GM18951 (cell line): ENCODE data around the gene PLEKHB2.
"Not testable (repeated sequence)": the region's sequence is repeated elsewhere in the genome, so short reads cannot be mapped to it uniquely, and the experiment has no call there.

Source experiments
- POLR2A ChIP-seq: IDR thresholded peaks from 4 replicates; pipeline ENCODE4 v1.6.1; 2011; ENCODE audit warnings: mild to moderate bottlenecking; ENCODE audit not compliant: insufficient read length, insufficient read depth; ENCODE audit errors: extremely low read depth
- in situ Hi-C: fragments of 300-500 bp; cut with MboI; formaldehyde crosslinking; loops from one replicate; pipeline ENCODE4 v1.12.0; 2022; ENCODE audit warnings: low sequenced_read_pairs, mixed read lengths, inconsistent platforms; ENCODE audit not compliant: unreplicated experiment

Gene PLEKHB2

DNA sequence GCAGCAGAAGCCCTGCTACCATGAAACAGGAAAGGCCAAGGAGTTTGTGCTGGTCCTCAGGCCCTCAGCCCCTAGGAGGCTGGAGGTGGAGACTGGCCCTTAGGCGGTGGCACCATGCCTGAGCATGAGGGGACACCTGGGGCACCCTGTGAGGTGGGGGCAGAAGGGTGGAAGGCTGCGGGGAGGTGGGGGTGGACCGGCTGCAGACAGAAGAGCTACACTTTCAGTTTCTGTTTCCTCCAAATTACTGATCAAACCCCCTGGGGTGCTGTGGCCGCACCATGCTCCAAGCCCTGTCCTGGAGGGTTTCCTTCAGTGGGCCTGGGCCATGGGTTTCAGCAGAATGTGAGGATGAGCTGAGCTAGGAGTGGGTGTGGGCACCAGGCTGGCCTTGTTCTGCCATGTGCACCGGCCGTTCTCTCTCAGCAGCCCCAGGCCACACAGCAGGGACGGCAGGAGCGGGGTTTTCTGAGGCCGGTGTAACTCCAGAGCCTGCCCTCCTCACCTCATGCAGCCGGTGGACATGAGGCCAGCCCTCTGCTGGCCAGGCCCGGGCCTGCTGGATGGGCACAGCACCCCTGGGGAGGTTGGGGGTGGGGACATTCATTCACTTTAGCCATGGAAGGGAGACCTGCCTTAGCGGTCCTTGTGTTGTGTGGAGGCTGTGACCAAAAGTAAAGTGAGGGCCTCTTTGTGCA, 51.5 kb downstream of the PLEKHB2 start:
- TF ChIP-seq POLR2A, result no peak
- in situ Hi-C loops, result loop anchor here (25.0 kb wide), 2 partner anchors 156 to 506 kb away; no protein-coding TSS in a partner anchor

DNA sequence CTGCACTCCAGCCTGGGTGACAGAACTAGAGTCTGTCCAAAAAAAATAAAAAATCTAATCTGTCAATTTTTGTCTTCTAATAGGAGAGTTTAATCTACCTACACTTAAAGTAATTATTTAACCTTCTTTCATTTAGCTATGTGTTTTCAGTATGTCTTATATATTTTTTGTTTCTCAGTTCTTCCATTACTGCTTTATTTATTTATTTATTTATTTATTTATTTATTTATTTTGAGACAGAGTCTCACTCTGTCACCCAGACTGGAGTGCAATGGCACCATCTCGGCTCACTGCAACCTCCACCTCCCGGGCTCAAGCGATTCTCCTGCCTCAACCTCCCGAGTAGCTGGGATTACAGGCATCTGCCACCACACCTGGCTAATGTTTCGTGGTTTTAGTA, 60.4 kb downstream of the PLEKHB2 start:
- in situ Hi-C loops, result loop anchor here (25.0 kb wide), 2 partner anchors 147 to 497 kb away; no protein-coding TSS in a partner anchor

DNA sequence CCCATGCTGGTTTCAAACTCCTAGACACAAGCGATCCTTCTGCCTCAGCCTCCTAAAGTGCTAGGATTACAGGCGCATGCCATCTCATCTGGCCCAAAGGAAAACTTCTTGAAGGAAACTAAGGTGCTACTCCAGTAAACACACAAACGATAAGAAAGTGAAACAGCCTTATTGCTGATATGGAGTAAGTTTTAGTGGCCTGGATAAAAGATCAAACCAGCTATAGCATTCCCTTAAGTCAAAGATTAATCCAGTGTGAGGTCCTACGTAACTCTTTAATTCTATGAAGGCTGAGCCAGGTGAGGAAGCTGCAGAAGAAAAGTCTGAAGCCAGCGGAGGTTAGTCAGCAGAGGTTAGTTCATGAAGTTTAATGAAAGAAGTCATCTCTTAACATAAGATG, 63.4 kb downstream of the PLEKHB2 start:
- TF ChIP-seq POLR2A, result no peak
- in situ Hi-C loops, result loop anchor here (25.0 kb wide), 2 partner anchors 144 to 494 kb away; no protein-coding TSS in a partner anchor

DNA sequence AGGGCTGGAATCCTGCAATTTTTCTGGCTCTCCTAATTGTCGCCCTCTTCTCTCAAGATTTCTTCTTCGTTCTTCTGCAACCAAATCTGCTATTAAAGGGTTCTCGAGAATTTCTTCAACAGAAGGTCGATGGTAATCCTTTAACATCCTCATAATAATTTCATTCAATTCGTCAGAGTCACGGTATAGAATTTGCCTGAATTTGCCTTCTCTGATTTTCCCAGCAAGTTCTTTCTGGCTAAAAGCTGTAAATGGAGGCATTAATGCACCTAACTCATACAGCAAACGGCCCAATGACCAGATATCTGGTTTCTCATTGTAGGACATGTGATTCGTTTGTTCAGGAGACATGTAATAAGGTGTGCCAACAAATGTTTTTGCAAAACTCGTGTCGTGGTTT, 72.9 kb downstream of the PLEKHB2 start:
- in situ Hi-C loops, result not testable (repeated sequence)

DNA sequence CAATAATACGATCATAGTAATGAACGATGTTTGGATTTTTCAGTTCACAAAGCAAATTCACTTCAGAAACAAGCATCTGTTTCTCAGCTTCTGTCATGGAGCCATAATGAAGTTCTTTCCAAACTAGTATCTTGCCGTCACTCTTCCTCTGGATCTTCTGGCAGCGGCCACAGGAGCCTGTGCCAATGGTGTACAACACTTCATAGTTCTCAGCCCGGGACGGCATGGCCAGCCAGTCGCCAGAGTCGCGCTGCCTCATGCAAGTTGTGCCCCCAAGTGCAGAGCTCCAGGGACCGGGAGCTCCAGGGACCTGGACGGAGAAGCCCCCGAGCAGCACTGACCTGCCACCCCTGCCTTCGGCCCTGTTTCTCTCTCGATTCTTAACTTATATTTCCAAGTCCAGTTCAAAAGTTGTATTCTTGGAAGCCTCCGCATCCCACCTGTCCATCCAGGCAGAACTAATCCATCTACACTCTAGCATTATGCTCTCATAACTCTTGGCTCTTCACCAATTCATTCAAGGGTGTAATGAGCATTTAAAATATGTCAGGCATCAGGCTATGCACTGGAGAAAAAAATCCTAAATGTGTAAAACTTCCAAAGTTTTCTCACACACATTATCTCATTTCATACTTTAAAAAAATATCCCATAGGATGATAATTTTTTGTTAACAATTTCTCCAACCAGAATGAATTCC, 73.7 kb downstream of the PLEKHB2 start:
- in situ Hi-C loops, result not testable (repeated sequence)

DNA sequence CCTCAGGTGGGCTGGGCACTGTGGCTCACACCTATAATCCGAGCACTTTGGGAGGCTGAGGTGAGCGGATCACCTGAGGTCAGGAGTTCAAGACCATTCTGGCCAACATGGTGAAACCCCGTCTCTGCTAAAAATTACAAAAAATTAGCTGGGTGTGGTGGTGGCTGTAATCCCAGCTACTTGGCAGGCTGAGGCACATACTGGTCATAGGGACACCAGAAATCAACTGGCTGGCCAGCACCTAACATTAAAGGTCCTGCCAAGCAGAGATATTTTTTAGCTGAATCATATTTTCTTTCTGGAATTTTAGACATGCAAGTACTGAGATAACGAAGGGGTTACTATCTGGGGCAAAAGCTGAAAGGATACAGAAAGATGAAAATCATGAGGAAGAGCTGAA, 76.3 kb downstream of the PLEKHB2 start:
- in situ Hi-C loops, result not testable (repeated sequence)

DNA sequence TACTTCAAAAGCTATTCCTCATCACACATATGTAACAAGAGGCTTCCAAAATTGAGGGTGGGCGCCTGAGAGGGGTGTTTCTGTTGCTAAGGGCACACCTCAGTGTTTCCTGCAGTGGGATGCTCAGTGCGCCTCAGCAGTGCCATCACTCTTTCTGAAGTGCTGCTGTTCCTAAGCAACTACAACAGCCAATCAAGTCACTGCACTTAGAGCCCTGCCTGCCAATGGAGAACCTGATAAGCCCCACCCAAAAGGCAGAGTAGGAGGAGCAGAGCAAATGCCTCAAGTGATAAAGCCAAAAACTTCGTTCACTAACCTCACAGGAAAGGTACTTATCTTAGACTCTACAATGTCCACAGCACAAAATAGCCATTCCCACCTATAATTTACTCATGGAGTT, 88.3 kb downstream of the PLEKHB2 start:
- in situ Hi-C loops, result not testable (repeated sequence)

DNA sequence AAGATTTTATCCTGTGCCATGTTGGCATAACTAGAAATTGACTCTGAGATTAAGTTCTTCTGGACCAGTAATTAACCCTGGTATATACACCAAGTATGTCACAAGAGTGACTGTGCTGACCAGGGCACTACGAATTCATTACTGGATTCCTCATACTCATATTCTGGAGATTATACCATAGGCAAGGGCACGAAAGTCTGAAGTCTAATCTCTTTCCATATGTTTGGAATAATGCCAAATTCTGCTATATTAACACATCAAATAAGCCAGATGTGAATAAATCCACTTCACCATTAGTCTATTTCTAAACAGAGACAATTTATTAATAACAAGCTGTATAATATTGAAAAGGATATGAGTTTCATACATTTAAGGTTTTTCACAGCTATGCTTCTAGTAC, 91.0 kb downstream of the PLEKHB2 start:
- in situ Hi-C loops, result not testable (repeated sequence)
